Testis (tissue), 3 donors: Measurements from ENCODE around the gene EFHD1. TPM values are rescaled to one million over a fixed set of nuclear protein-coding genes. Genes with fewer than 3 reads are reported as not detected.

Experiments used
- DNase-seq: peaks from one replicate; pipeline ENCODE4 v3.0.0-alpha.2; 2019
- H3K27ac ChIP-seq, 2 donors: fragments of 200-600 bp; sonication (generic); one replicate each; pipeline ENCODE4 v1.5.1; 2019
- H3K27me3 ChIP-seq: fragments of 200-600 bp; sonication (generic); one replicate; pipeline ENCODE4 v1.5.1; 2019
- H3K36me3 ChIP-seq: fragments of 200-600 bp; sonication (generic); one replicate; pipeline ENCODE4 v1.5.1; 2017; ENCODE audit warnings: low read depth; ENCODE audit errors: missing control alignments
- H3K4me1 ChIP-seq: fragments of 200-600 bp; sonication (generic); one replicate; pipeline ENCODE4 v1.5.1; 2019
- H3K4me3 ChIP-seq, 2 donors: fragments of 200-600 bp; sonication (generic); one replicate each; pipeline ENCODE4 v1.5.1; 2017 to 2019
- H3K9me3 ChIP-seq: fragments of 200-600 bp; sonication (generic); one replicate; pipeline ENCODE4 v1.5.1; 2017
- CTCF ChIP-seq, 3 experiments: fragments of 450-650 bp in 2 of 3; fragments of 200-600 bp in 1 of 3; sonication (generic) in 1 of 3; IDR thresholded peaks; one replicate each; pipeline ENCODE4 v1.5.1; 2016 to 2019; ENCODE audit warnings: antibody characterized with exemption in 3 of 3, mild to moderate bottlenecking in 2 of 3, moderate library complexity in 1 of 3
- POLR2A ChIP-seq: fragments of 450-650 bp; IDR thresholded peaks from one replicate; pipeline ENCODE4 v1.6.1; 2017; ENCODE audit warnings: antibody characterized with exemption, mild to moderate bottlenecking, moderate library complexity
- WGBS, 2 donors: methylation state at CpG; one replicate each; pipeline ENCODE4 v1.1.5; 2018; 5-methylcytosine and 5-hydroxymethylcytosine counted together
- intact Hi-C: fragments of 100-400 bp; cut with DNase I; formaldehyde crosslinking; loops from one replicate; pipeline ENCODE4 v1.15.1; 2023; ENCODE audit warnings: low total_unique reads
- polyA plus RNA-seq: library from polyadenylated mRNA; stranded (reverse); fragments of 350-450 nt; fragmentation: Illumina TruSeq; extraction: RNeasy Lipid Tissue Mini Kit (QIAGEN cat#74804); gene quantifications from one replicate; pipeline ENCODE4 v1.2.3, GENCODE V29; 2014; ENCODE audit warnings: low read depth, low replicate concordance; ENCODE audit not compliant: insufficient read depth
- total RNA-seq, 2 donors: library from RNA; depleted of rRNA; stranded (reverse); fragments of >200 nt; gene quantifications; one replicate each; pipeline ENCODE4 v1.2.3, GENCODE V29; 2016

Gene EFHD1
- total and polyA plus RNA-seq, 3 donors from 2014 or later, result 16.5 to 51.5 (median 22.9) TPM

- no peak for TF ChIP-seq POLR2A
- TF ChIP-seq CTCF (IDR thresholded peaks at IDR 0.05), result no peak
- H3K4me3 ChIP-seq, result no peak overlapping the region
- DNase-seq, result no peak
- H3K27me3 ChIP-seq, result no peaks in the 10 kb centered on the region
- H3K4me1 ChIP-seq, result peaks cover 4% of the 10 kb centered on the region
- H3K9me3 ChIP-seq, result no peaks in the 10 kb centered on the region
- no peak overlapping the region for H3K27ac ChIP-seq
- WGBS, 2 donors, result 73 to 83% methylated on average over 8 of the region's 8 CpGs
- intact Hi-C loops, result loop anchor here (10.0 kb wide), 2 partner anchors 55 to 645 kb away; partner anchors contain the start of gene ATG16L1
- no peaks in the 10 kb centered on the region for H3K36me3 ChIP-seq
Observed at GRCh38 chr2:232609607-232610006, 23.8 kb upstream of the EFHD1 start.

GRCh38 chr2:232610081-232610480, 23.3 kb upstream of the EFHD1 start:
- Histone ChIP-seq H3K4me1 (peaks cover 4% of the 10 kb centered on the region), H3K4me3 (no peak overlapping the region), H3K36me3 (no peaks in the 10 kb centered on the region), H3K9me3 (no peaks in the 10 kb centered on the region), H3K27me3 (no peaks in the 10 kb centered on the region), H3K27ac (no peak overlapping the region)
- WGBS, 2 donors, result 65 to 90% methylated on average over 3 of the region's 3 CpGs
- no peak for TF ChIP-seq CTCF (IDR thresholded peaks at IDR 0.05)
- TF ChIP-seq POLR2A, result no peak
- intact Hi-C loops, result loop anchor here (10.0 kb wide), 1 partner anchor 55 kb away; no protein-coding TSS in a partner anchor
- no peak for DNase-seq

- intact Hi-C loops, result loop anchor here (10.0 kb wide), 1 partner anchor 54 kb away; no protein-coding TSS in a partner anchor
- no peaks in the 10 kb centered on the region for H3K27me3 ChIP-seq
Observed at GRCh38 chr2:232611061-232611460, 22.3 kb upstream of the EFHD1 start.

GRCh38 chr2:232611559-232612218, 21.7 kb upstream of the EFHD1 start:
- 49 to 57% methylated on average over 6 to 9 of the region's 9 CpGs for WGBS, 2 donors
- Histone ChIP-seq H3K27ac (no peak overlapping the region), H3K4me3 (no peak overlapping the region), H3K9me3 (no peaks in the 10 kb centered on the region), H3K36me3 (no peaks in the 10 kb centered on the region), H3K4me1 (no peaks in the 10 kb centered on the region), H3K27me3 (no peaks in the 10 kb centered on the region)
- TF ChIP-seq CTCF (IDR thresholded peaks at IDR 0.05) (peak; percentile 49 to 86 (median 67)), POLR2A (no peak)
- intact Hi-C loops, result loop anchor here (10.0 kb wide), 1 partner anchor 53 kb away; no protein-coding TSS in a partner anchor
- peak; percentile 75 for DNase-seq

More at GRCh38 chr2:232611061-232611460, 22.3 kb upstream of the EFHD1 start:
- no peaks in the 10 kb centered on the region for H3K36me3 ChIP-seq
- H3K27ac ChIP-seq, result no peak overlapping the region
- no peaks in the 10 kb centered on the region for H3K9me3 ChIP-seq
- H3K4me3 ChIP-seq, result no peak overlapping the region
- H3K4me1 ChIP-seq, result no peaks in the 10 kb centered on the region
- WGBS, 2 donors, result 82 to 94% methylated on average over 2 to 6 of the region's 6 CpGs
- no peak for DNase-seq
- TF ChIP-seq CTCF (IDR thresholded peaks at IDR 0.05), result no peak
- no peak for TF ChIP-seq POLR2A
